ENCODE results near the gene MYO5B. TPM values are rescaled to one million over a fixed set of nuclear protein-coding genes. Genes with fewer than 3 reads are reported as not detected.

The MYO5B gene
- total and polyA plus RNA-seq, 10 of the 15 experiments (the other 5 are each of a cell fraction or from before 2014, with no cell fraction given) = 2.5 to 4.5 (median 3.3) TPM

- no peak for TF ChIP-seq ZNF592 (IDR thresholded peaks at IDR 0.05)
- TF ChIP-seq FOS (IDR thresholded peaks at IDR 0.05; ENCODE audit: borderline replicate concordance, extremely low read depth, insufficient read length) = no peak
These were observed 118.7 kb downstream of the MYO5B start (continued) for GRCh38 chr18:50076277-50076676.

- Histone ChIP-seq H3K9ac (ENCODE audit: control insufficient read depth, insufficient read depth, low read length) (no peak overlapping the region), H3K9me3 (replicated peaks; ENCODE audit: control insufficient read depth, insufficient read depth, low read length) (no peaks in the 10 kb centered on the region), H3K4me2 (ENCODE audit: control insufficient read depth, insufficient read depth) (no peak overlapping the region), H3K79me2 (ENCODE audit: control insufficient read depth, insufficient read depth, low read length) (no peaks in the 10 kb centered on the region), H3K4me1 (ENCODE audit: control insufficient read depth, insufficient read depth, low read length) (no peaks in the 10 kb centered on the region), H3K36me3 (ENCODE audit: control insufficient read depth in 2 of 2, insufficient read depth in 2 of 2, low read length in 1 of 2) (no peaks in the 10 kb centered on the region), H3K27me3 (replicated peaks in 1 of 2; ENCODE audit: control insufficient read depth in 2 of 2, insufficient read depth in 2 of 2, low read length in 1 of 2) (0 out of 4 replicates have a peak, but pooled peaks cover 0 to 6% of the 10 kb centered on the region in 2 experiments), H2AFZ (ENCODE audit: control insufficient read depth, low read depth, low read length) (no peak overlapping the region), H3K27ac (ENCODE audit: control insufficient read depth, insufficient read depth) (no peak overlapping the region), H3K4me3 (no peak overlapping the region), H4K20me1 (ENCODE audit: control insufficient read depth, insufficient read depth) (no peaks in the 10 kb centered on the region)
- in situ Hi-C loops (cut with MboI) = no loop called here
- SMC1A ChIA-PET (ENCODE audit: uncharacterized antibody, unreplicated experiment) = interaction anchor here (0.7 to 1.7 kb wide), 11 partner anchors 9 to 68 kb away, joined by 3 to 5 read pairs (median 3); no protein-coding TSS in a partner anchor
- ATAC-seq (peak; percentile 73), FAIRE-seq (no peak), DNase-seq (ENCODE audit: low read depth, low spot score) (no peak)
- no TSS peak for BruUV-seq (replicated peaks)
- TF ChIP-seq RAD21 (IDR thresholded peaks at IDR 0.05; ENCODE audit: insufficient read depth, low read depth, low read length) (peak; percentile 37; the same call in 1 of the 2 replicates), ATF7 (IDR thresholded peaks at IDR 0.05; ENCODE audit: low read depth) (peak; percentile 43; the same call in 1 of the 2 replicates), ETV6 (conservative IDR thresholded peaks at IDR 0.05 in 1 of 2, IDR thresholded peaks at IDR 0.05 in 1 of 2; ENCODE audit: borderline replicate concordance in 1 of 2, low read depth in 1 of 2) (0 out of 4 replicates have a peak, but pooled peaks of 1 of the 2 experiments have one; percentile 8), ZBTB11 (CRISPR knock-in tag; IDR thresholded peaks at IDR 0.05) (no peak), CTCF (IDR thresholded peaks at IDR 0.05 in 2 of 3, conservative IDR thresholded peaks at IDR 0.05 in 1 of 3; ENCODE audit: control insufficient read depth in 2 of 3, extremely low read depth in 1 of 3, insufficient read depth in 1 of 3, low read depth in 3 of 3, low read length in 3 of 3) (peak in 1 of 3 experiments; percentile 0; a peak in 1 of 6 replicates), RCOR1 (conservative IDR thresholded peaks at IDR 0.05; ENCODE audit: low read depth, low read length) (no peak), KDM1A (IDR thresholded peaks at IDR 0.05; ENCODE audit: borderline replicate concordance) (no peak)
- WGBS (ENCODE audit: insufficient coverage, insufficient replicate concordance, low lambda C conversion rate, missing lambda C conversion rate) = 0% methylated on average over 4 of the region's 4 CpGs
- CTCF ChIA-PET = interaction anchor here (0.6 to 2.1 kb wide), 7 partner anchors 16 to 128 kb away, joined by 3 to 5 read pairs (median 4); no protein-coding TSS in a partner anchor
- intact Hi-C loops (cut with micrococcal nuclease; ENCODE audit: unreplicated experiment) = no loop called here
- RAD21 ChIA-PET (ENCODE audit: unreplicated experiment) = interaction anchor here (0.5 to 1.5 kb wide), 4 partner anchors 9 to 61 kb away, joined by 3 to 6 read pairs (median 3); no protein-coding TSS in a partner anchor
- POLR2A ChIA-PET = interaction anchor here (1.8 kb wide), 1 partner anchor 13 kb away, joined by 5 read pairs; no protein-coding TSS in a partner anchor
These were observed 119.2 kb downstream of the MYO5B start for GRCh38 chr18:50075772-50076171.
